Upper lobe of left lung (tissue), 6 donors: ENCODE data around the gene SMAD1. TPM values are rescaled to one million over a fixed set of nuclear protein-coding genes. Genes with fewer than 3 reads are reported as not detected.

Source experiments
- ATAC-seq, 2 donors: fragments of 200-7000 bp; cut with Tn5 transposase; one replicate each; pipeline ENCODE4 v1.9.1; 2022; ENCODE audit warnings: mild to moderate bottlenecking in 2 of 2, moderate library complexity in 2 of 2; ENCODE audit not compliant: low FRiP score in 2 of 2
- DNase-seq, 2 donors: peaks; one replicate each; pipeline ENCODE4 v3.0.0-alpha.2; 2019 to 2020
- H3K27ac ChIP-seq, 4 donors: fragments of 200-600 bp; sonication (generic); one replicate each; pipeline ENCODE4 v1.5.1; 2016 to 2019
- H3K27me3 ChIP-seq, 4 donors: fragments of 200-600 bp; sonication (generic); one replicate each; pipeline ENCODE4 v1.5.1; 2017 to 2019
- H3K36me3 ChIP-seq, 4 donors: fragments of 200-600 bp; sonication (generic); one replicate each; pipeline ENCODE4 v1.5.1; 2016 to 2019
- H3K4me1 ChIP-seq, 4 donors: fragments of 200-600 bp; sonication (generic); one replicate each; pipeline ENCODE4 v1.5.1; 2018 to 2019
- H3K4me3 ChIP-seq, 4 donors: fragments of 200-600 bp; sonication (generic); one replicate each; pipeline ENCODE4 v1.5.1; 2017 to 2019; ENCODE audit warnings: mild to moderate bottlenecking in 2 of 4, moderate library complexity in 1 of 4
- H3K9me3 ChIP-seq, 4 donors: fragments of 200-600 bp; sonication (generic); one replicate each; pipeline ENCODE4 v1.5.1; 2018 to 2019
- EP300 ChIP-seq, 4 donors: sonication (generic); formaldehyde crosslinking; IDR thresholded peaks; one replicate each; pipeline ENCODE4 v1.5.1; 2017; ENCODE audit warnings: antibody characterized with exemption in 4 of 4, control low read depth in 2 of 4
- POLR2A ChIP-seq, 4 donors: fragments of 450-650 bp; IDR thresholded peaks; one replicate each; pipeline ENCODE4 v1.5.1; 2016 to 2017; ENCODE audit warnings: antibody characterized with exemption in 4 of 4, mild to moderate bottlenecking in 2 of 4
- POLR2AphosphoS5 ChIP-seq, 2 donors: sonication (generic); formaldehyde crosslinking; IDR thresholded peaks; one replicate each; pipeline ENCODE4 v1.5.1; 2017; ENCODE audit warnings: antibody characterized with exemption in 2 of 2
- WGBS, 2 donors: methylation state at CpG; one replicate each; pipeline ENCODE4 v1.1.5; 2017 to 2018; 5-methylcytosine and 5-hydroxymethylcytosine counted together
- total RNA-seq, 6 donors: library from RNA; depleted of rRNA in 4 of 6; stranded (reverse); fragments of >200 nt in 4 of 6; gene quantifications; one replicate each; pipeline versions ENCODE4 v1.1.0 to v1.2.1, GENCODE V29; 2016 to 2021
- TF ChIP-seq, protein P1 (sequence below), 6 experiments: fragments of 450-650 bp in 4 of 6; fragments of 200-600 bp in 2 of 6; sonication (generic) in 2 of 6; IDR thresholded peaks; one replicate each; pipeline ENCODE4 v1.5.1; 2016 to 2019; ENCODE audit warnings: antibody characterized with exemption in 6 of 6
- donor health status: DM: no; HTN: no; CAD: no; lungs with moderate emphysema.
- donor health status: DM: no; HTN: yes; CAD: no; lungs with severe emphysema.

The SMAD1 gene
- total RNA-seq, 6 donors from 2014 or later = 7.2 to 39.8 (median 21.9) TPM

DNA sequence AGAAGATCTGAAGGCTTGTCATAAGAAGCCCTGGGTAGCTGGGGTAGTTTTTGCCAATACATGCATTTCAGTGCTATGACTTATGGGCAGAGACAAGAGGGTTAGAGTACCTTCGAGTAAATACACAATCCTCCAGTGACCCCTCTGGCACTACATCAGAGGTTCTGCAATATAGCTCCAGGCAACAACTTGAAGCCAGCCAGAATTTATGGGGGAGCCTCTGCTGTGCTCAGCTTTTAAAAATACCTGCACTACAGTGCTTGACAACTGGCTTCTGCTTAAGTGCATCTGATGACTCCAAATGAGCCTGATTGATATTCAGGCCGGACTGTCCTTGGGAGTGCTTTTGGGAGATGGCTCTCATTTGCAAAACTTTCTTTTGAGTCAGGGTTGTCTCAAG is 44.9 kb upstream of the SMAD1 start:
- no peak overlapping the region for H3K4me3 ChIP-seq
- DNase-seq (no peak), ATAC-seq (no peak)
- no peak overlapping the region for H3K27ac ChIP-seq
- no peaks in the 10 kb centered on the region for H3K36me3 ChIP-seq
- H3K4me1 ChIP-seq = no peaks in the 10 kb centered on the region
- TF ChIP-seq EP300 (IDR thresholded peaks at IDR 0.05) (no peak), POLR2AphosphoS5 (IDR thresholded peaks at IDR 0.05) (no peak), POLR2A (IDR thresholded peaks at IDR 0.05) (no peak)
- TF ChIP-seq, protein P1, sequence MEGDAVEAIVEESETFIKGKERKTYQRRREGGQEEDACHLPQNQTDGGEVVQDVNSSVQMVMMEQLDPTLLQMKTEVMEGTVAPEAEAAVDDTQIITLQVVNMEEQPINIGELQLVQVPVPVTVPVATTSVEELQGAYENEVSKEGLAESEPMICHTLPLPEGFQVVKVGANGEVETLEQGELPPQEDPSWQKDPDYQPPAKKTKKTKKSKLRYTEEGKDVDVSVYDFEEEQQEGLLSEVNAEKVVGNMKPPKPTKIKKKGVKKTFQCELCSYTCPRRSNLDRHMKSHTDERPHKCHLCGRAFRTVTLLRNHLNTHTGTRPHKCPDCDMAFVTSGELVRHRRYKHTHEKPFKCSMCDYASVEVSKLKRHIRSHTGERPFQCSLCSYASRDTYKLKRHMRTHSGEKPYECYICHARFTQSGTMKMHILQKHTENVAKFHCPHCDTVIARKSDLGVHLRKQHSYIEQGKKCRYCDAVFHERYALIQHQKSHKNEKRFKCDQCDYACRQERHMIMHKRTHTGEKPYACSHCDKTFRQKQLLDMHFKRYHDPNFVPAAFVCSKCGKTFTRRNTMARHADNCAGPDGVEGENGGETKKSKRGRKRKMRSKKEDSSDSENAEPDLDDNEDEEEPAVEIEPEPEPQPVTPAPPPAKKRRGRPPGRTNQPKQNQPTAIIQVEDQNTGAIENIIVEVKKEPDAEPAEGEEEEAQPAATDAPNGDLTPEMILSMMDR (IDR thresholded peaks at IDR 0.05) = no peak
- no peaks in the 10 kb centered on the region for H3K27me3 ChIP-seq
- 54 to 70% methylated on average over 2 of the region's 2 CpGs for WGBS, 2 donors
- peaks cover 0 to 4% (median 0%) of the 10 kb centered on the region in 4 donors for H3K9me3 ChIP-seq

DNA sequence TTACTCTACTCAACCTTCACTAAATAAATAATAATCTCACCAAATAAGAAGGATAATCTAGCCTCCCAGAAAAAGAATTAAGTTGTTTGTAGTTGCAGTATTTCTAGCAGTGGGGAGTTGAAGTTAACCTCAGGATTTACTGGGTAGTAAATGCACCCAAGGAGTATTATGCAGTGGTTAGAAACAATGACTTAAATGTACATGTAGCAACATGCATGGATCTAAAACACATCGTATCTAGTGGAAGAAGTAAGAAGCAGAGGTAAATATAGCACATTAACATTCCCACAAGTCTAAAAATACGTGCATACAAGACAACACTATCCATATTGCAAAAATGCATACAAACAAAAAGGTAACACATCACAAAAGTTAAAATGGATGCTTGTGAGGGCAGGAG is 44.2 kb upstream of the SMAD1 start:
- no peaks in the 10 kb centered on the region for H3K27me3 ChIP-seq

DNA sequence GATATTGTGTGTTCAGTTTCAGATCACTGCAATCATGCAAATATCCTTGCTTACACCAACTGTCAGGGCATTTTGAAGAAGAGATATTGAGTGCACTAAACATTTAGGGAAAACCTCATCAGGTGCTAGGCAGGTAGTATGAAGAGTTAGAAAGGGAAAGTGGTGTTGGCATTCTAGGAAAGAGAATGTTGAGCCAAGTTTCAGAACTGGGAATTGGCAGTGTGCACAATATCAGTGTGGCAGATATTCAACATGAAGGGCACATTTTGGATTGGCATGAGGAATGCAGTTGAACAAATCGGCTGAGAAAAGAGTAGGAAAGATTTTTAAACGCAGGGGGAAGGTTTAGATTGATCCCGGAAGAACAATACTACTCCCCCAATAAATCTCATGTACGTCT is 43.4 kb upstream of the SMAD1 start:
- ATAC-seq (no peak), DNase-seq (no peak)
- 81 to 90% methylated on average over 4 of the region's 4 CpGs for WGBS, 2 donors
- H3K9me3 ChIP-seq = peaks cover 0 to 4% (median 0%) of the 10 kb centered on the region in 4 donors
- H3K36me3 ChIP-seq = no peaks in the 10 kb centered on the region
- H3K27ac ChIP-seq = no peak overlapping the region
- TF ChIP-seq POLR2AphosphoS5 (IDR thresholded peaks at IDR 0.05) (no peak), POLR2A (IDR thresholded peaks at IDR 0.05) (no peak), EP300 (IDR thresholded peaks at IDR 0.05) (no peak)
- TF ChIP-seq, protein P1 (IDR thresholded peaks at IDR 0.05) = no peak
- no peaks in the 10 kb centered on the region for H3K27me3 ChIP-seq
- no peaks in the 10 kb centered on the region for H3K4me1 ChIP-seq
- H3K4me3 ChIP-seq = no peak overlapping the region

More for the DNA sequence above, 44.2 kb upstream of the SMAD1 start:
- TF ChIP-seq POLR2AphosphoS5 (IDR thresholded peaks at IDR 0.05) (no peak), POLR2A (IDR thresholded peaks at IDR 0.05) (no peak), EP300 (IDR thresholded peaks at IDR 0.05) (no peak)
- TF ChIP-seq, protein P1 (IDR thresholded peaks at IDR 0.05) = no peak
- Histone ChIP-seq H3K4me3 (no peak overlapping the region), H3K9me3 (peaks cover 0 to 4% (median 0%) of the 10 kb centered on the region in 4 donors), H3K27ac (no peak overlapping the region), H3K4me1 (no peaks in the 10 kb centered on the region), H3K36me3 (no peaks in the 10 kb centered on the region)
- 79 to 88% methylated on average over 2 of the region's 2 CpGs for WGBS, 2 donors
- no peak for ATAC-seq
- DNase-seq = no peak

DNA sequence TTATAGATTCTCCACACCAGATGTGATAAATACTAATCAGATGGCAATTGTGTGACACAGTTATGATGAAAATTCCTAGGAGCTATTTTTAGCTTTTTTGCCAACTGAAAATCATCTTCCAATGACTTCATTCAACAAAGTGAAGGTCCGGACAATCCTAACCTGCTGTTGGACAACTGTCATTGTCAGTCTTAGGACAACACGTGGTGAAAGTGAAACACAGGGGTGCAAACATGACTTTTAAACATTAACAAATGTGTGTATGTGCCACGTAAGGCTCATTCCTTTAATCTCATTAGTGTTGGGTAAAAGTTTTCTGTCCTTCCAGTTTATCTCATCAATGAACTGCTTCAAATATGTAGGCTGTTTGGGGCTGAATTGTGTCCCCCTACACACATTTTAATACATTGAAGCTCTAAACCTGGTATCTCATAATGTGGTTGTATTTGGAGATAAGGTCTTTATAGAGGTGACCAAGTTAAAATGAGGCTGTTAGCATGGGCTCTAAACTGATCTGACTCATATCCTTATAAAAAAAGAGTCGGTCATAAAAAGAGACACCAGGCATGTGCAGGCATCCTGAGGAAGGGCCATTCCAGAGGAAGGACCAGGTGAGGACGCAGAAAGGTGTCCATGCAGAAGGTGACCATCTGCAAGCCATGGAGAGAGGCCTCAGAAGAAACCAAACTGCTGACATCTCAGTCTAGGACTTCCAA is 41.2 kb upstream of the SMAD1 start:
- Histone ChIP-seq H3K36me3 (no peaks in the 10 kb centered on the region), H3K27ac (no peak overlapping the region), H3K4me1 (no peaks in the 10 kb centered on the region), H3K27me3 (no peaks in the 10 kb centered on the region), H3K4me3 (no peak overlapping the region), H3K9me3 (no peaks in the 10 kb centered on the region)
- ATAC-seq (no peak), DNase-seq (no peak)
- TF ChIP-seq POLR2A (IDR thresholded peaks at IDR 0.05) (no peak), POLR2AphosphoS5 (IDR thresholded peaks at IDR 0.05) (no peak), EP300 (IDR thresholded peaks at IDR 0.05) (no peak)
- TF ChIP-seq, protein P1 (IDR thresholded peaks at IDR 0.05) = no peak
- 88 to 90% methylated on average over 5 of the region's 5 CpGs for WGBS, 2 donors

DNA sequence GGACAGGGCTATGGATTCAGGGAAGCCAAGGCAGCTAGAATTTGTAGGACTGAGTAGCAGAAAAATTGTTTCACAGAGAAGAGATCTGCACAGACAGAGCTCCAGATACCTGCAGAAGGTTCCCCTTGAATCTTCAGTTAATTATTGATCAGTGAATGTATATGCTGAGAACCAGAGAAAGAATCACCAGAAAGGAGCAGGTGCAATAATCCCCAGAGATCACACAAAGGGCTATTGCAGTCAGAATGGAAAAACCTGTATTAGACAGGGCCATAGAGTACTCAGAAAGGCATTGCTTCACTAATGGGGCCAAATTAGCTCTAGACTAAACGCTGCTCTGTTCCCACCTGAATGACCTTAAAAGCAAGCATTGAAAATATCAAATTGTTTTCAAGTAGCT is 35.5 kb upstream of the SMAD1 start:
- Histone ChIP-seq H3K9me3 (no peaks in the 10 kb centered on the region), H3K36me3 (no peaks in the 10 kb centered on the region), H3K4me3 (no peak overlapping the region), H3K4me1 (no peaks in the 10 kb centered on the region), H3K27ac (no peak overlapping the region), H3K27me3 (no peaks in the 10 kb centered on the region)
- DNase-seq (no peak), ATAC-seq (no peak)
- TF ChIP-seq POLR2A (IDR thresholded peaks at IDR 0.05) = no peak
- no peak for TF ChIP-seq EP300 (IDR thresholded peaks at IDR 0.05)
- no peak for TF ChIP-seq POLR2AphosphoS5 (IDR thresholded peaks at IDR 0.05)
- TF ChIP-seq, protein P1 (IDR thresholded peaks at IDR 0.05) = no peak
- WGBS, 2 donors = 86% methylated on average over 1 of the region's 1 CpG
